GM21737 (cell line): ENCODE results near the gene GPR107.

ENCODE experiments used
- ATAC-seq: cut with Tn5 transposase; IDR thresholded peaks from one replicate; pipeline ENCODE4 v1.9.1; 2021; ENCODE audit warnings: mild to moderate bottlenecking, moderate library complexity; ENCODE audit not compliant: unreplicated experiment

GPR107 gene

DNA sequence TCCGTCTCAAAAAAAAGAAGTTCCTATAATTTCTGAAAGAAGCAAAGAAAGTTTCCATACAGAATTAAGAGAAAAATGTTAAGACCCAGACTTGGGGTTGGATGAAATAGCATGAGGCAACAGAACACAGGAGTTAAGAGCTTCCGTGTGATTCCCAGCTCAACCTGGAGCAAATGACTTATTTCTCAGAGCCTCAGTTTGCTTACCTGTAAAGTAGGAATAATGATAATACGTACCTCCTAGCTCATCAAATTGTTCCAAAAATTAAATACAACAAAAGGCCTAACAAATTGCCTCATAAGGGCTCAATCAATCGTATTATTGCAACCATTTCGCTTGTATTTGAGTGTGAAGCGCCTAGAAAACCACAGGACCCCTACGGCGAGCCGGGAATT is 600 bp upstream of the GPR107 start:
- no peak for ATAC-seq

DNA sequence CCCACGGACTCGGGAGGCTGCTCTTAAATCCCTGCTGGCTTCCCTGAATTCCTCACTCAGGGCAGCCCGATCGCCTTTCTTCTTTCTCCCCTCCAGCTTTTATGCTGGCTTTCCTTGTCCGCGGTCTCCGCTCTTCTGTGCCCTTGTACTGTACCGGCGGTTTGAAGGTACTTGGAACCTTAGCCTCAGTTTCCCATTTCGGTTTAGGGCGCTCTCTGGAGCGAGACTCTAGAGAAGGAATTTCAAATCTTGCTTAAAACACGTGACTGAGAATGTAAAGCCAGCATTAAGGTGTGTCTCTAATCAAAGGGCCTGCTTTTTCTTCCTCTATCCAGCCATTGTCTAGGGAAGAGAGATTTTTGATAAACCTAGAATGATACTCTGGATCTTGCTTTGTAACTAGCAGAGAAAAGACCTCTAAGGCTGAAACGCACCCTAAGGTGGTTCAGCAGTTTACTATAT is 650 bp downstream of the GPR107 start:
- ATAC-seq: no peak

DNA sequence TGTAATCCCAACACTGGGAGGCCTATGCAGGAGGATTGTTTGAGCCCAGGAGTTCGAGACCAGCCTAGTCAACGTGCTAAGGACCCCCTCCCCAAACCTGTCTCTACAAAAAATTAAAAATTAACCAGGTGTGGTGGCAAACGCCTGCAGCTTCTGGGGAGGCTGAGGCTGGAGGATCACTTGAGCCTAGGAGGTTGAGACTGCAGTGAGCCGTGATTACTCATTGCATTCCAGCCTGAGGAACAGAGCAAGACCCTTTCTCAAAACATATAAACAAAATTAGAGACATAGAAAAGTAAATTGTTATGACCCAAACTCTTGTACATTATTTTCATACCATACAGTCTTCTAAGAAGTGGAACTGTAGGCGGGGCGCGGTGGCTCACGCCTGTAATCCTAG is 1.1 kb downstream of the GPR107 start:
- ATAC-seq: no peak

DNA sequence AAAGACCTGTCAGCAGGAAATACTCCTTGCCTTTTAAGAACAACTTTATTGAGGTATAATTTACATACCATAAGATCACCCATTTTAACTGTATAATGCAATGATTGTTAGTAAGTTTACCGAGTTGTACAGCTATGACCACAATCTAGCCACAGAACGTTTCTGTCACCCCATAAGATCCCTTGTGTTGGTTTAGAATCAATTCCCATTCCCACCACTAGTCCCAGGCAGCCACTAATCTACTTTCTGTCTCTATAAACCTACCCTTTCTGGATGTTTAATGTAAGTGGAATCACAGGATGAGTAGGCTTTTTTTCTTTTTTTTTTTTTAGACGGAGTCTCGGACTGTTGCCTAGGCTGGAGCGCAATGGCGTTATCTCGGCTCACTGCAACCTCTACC is 4.4 kb downstream of the GPR107 start:
- no peak for ATAC-seq

DNA sequence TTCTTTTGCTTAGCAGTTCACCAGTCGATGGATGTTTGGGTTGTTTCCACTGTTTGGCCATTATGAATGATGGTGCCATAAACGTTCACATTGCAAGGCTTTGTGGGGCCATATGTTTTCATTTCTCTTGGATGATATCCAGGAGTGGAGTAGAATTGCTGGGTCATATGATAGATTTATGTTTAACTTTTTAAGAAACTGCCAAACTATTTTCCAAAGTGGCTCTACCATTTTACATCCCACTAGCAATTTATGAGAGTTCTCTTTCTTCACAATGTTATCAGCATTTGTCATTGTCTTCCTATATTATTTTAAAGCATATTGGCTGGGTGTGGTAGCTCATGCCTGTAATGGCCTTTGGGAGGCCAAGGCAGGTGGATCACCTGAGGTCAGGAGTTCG is 5.2 kb downstream of the GPR107 start:
- ATAC-seq: no peak

DNA sequence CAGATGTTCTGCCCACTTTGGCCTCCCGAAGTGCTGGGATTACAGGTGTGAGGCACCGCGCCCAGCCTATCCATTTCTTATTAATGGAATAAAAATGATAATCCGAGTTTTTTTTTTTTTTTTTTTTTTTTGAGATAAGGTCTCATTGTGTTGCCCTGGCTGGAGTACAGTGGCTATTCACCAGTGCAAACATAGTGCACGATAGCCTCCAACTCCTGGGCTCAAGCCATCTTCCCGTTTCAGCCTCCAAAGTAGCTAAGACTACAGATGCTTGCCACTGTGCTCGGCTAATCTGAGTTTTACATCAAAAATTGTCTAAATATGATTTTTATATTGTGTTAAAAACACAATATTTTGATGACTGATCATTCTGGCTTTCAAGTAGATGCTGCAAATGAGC is 6.6 kb downstream of the GPR107 start:
- no peak for ATAC-seq

DNA sequence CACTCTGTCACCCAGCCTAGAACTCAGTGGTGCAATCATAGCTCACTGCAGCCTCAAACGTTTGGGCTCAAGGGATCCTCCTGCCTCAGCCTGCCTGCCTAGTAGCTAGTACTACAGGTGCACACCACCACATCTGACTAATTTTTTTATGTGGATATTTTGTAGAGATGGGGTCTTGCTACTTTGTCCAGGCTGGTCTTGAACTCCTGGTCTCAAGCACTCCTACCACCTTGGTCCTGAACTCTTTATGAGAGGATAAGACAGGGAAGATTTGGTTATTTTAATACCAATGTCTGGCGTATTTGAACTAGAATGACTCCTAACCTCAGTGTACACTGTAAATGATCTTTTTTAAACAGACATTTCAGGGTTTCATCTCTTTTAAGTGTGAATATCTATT is 9.0 kb downstream of the GPR107 start:
- ATAC-seq: no peak

DNA sequence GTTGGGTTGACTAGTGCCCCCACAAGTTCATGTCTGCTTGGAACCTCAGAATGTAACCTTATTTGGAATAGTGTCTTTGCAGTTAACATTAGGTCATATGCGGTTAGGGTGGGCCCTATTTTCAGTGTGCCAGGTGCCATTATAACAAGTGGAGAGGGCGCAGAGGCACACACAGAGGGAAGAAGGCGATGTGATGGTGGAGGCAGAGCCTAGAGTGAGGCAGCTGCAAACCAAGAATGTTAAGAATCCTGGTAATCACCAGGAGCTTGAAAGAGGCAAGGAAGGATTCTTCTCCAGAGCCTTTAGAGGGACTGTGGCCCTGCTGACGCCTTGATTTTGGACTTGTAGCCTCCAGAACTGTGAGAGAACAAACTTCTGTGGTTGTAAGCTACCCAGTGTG is 10.9 kb downstream of the GPR107 start:
- ATAC-seq: no peak

DNA sequence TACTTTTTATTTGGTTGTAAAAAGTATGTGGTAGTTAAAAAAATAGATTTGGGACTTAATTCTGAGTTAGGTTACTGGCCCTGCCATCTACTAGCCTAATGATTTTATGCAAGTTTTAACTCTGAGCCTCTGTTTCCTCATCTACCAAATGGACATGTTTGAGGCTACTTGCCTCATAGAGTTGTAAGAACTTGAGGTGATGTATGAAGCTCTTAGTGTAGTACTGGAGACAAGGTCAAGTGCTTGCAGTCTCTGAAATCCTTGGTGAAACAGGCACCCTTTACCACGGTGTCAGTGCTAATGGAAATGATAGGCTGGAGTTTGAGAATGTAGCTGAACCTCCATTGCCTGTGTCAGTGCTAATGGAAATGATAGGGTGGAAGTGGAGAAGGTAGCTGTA is 15.3 kb downstream of the GPR107 start:
- no peak for ATAC-seq

DNA sequence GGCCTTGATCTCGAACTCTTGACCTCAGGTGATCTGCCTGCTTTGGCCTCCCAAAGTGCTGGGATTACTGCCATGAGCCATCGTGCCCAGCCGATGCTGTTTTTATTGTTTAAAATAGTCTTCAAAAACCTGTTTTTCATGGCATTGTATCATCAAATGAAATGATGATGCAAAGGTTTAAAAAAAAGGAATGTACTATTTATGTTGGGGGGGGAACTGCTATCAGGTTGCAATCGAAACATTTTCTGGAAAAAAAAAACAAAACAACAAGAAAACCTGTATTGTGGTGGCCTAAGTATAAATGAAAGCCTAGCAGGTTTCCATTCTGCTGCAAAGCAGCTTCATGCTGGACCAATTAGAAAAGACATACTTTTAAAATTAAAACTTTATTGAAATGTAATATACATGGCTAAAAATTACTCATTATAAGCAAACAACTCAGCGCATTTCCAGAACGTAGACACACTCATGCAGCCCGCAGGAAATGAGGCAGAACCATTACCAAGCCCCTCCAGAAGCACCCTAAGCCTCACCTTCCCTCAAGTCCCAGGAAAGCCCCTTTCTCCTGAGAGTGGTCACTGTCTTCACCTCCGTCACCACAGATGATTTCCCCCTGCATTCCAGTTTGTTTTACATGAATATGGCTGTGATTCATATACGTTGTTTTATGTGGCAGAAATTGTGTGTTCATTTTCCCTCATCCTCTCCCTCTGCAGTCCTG is 19.0 kb downstream of the GPR107 start:
- no peak for ATAC-seq

DNA sequence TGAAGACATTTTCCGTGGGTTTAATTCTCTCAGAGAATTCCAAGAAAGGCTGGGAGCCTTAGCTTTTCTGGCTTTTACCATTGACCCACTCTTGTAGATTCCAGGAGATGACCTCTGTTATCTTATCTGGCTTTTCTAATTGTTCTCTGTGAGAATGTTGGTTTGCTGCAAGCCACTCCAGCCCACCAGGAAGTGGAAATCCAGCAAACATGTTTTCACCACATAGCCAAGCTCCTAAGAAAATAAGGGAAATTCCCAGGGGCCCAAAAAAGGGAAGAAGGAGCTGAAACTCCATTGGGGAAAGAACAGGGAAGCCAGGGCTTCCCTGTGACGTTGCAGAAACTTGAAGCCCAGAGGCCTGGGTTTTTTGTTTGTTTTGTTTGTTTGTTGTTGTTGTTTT is 19.7 kb downstream of the GPR107 start:
- ATAC-seq: no peak

DNA sequence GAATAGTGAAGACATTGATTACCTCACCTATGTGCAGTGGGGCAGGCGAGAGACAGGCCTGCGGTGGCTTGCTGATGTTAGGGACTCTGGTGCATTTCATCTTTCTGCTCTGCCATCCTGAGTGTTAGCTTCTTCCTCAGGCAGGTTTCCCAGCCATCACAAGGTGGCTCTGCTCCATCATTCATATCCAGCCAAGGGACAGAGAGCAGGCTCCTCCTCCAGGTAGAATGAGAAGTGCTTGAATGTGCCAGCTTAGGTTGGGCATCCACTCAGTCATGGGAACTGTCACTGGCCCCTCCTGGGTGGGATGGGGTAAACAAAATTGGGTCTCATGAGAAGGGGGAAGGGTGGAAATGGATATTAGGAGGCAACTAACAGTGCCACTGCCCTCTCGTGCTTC is 24.8 kb downstream of the GPR107 start:
- no peak for ATAC-seq

DNA sequence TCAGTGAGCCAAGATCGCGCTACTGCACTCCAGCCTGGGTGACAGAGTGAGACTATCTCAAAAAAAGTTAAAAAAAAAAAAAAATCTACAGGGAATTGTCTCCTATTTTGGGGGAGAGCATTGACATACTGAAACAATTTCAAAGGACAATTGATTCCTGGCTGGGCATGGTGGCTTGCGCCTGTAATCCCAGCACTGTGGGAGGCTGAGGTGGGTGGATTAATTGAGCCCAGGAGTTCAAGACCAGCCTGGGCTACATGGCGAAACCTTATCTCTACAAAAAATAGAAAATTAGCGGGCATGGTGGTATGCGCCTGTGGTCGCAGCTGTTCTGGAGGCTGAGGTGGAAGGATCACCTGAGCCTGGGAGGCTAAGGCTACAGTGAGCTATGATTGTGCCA is 30.6 kb downstream of the GPR107 start:
- no peak for ATAC-seq

DNA sequence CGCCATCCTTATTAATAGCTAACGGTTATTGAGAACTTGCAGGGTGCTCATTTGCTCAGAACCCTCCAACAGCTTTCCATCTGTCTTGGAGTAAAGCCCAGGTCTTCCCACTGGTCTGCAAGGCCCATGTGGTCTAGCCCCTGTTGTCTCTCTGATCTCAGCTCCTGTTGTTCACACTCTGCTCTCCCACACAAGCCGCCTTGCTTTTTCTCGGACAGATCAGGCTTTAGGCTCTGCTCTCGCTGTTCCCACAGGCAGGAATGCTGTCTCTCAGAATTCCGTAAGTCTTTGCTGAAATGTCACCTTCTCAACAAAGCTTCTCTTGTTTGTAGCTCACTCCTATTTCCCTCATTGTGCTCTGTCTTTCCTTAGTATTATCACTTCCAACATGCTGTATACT is 34.3 kb downstream of the GPR107 start:
- ATAC-seq: no peak

DNA sequence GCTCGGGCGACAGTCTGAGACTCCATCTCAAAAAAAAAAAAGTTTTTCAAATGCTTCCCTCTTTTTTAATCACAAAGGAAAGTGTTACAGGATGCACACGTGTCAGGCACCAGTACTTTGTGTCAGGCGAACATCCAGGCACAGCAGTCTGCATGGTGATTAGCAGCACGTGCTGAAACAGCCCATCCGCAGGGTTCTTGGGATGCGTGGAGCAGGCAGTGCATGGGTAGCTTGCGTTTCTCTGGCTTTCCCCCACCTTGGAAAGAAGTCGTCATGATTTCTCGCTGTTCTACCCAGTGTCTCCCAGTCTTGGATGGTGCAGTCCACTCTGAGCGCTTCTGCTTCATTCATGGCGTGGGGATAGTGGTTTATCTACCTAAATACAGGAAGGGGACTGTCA is 35.4 kb downstream of the GPR107 start:
- ATAC-seq: no peak

DNA sequence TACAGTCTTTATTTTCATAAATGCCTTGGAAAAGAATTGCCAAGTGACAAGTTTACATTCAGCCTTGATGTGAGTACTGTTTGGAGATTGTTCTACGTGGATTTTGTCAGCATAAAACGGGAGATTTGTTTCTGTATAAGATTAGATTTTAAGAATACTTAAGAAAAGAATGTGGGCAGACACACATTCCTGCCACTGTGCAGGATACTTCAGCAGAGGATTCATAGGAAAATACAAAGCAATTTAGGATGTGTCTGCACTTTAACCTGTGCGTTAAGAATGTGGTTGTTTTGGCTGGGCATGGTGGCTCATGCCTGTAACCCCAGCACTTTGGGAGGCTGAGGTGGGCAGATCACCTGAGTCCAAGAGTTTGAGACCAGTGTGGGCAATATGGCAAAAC is 37.2 kb downstream of the GPR107 start:
- ATAC-seq: no peak

DNA sequence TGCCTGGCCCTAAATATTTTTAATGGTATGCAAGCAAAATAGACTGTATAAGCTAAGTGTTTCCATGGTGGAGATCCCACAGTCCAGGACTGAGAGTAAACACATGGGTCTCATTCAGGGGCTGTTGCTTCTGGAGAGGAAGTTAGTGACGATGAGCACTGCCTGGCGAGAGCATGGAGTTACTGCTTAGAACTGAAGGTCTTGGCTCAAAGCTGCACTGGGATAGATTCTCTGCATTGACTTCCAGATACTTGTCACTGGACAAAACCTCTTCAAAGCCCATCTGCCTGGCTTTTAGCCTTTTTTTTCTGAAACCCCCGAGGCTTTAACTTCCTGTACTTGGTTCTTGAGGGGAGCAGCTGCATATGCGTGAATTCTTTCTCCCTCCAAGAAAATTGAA is 39.2 kb downstream of the GPR107 start:
- no peak for ATAC-seq

DNA sequence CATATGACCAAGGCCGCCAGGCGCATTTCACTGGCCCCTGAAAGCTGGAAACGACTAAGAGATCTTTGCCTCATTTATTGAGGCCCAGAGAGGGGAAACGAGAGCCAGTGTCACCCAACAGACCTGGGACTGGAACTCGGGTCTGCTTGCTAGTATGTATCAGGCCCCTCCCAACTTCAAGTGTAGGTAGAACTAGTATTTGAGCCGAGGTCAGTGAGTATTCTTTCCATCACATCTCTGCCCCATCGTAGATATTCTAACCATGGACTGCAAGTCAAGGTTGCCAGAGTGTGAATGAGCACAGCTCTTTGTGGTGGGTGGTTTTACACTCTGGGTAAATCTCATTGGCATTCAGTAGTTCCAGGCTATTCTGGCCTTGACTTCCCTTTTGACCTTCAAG is 42.2 kb downstream of the GPR107 start:
- no peak for ATAC-seq

DNA sequence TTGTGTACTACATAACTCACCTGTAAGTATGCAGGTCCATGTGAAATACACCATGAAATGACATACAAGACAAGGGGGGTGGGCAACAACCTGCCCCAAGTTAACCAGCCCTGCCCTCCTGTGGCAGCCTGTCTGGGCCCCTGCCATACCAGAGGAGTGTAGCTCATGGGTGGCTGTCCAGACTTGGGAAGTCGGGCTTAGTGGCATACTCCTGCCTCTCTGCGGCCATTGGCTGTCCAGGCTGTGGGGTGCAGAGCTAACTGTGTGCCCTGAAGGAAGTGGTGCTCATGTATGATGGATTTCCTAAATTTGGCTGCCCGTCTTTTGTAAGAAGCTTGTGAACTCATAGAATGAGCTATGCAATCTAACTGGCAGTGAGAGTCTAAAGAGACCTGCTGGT is 47.0 kb downstream of the GPR107 start:
- ATAC-seq: no peak

DNA sequence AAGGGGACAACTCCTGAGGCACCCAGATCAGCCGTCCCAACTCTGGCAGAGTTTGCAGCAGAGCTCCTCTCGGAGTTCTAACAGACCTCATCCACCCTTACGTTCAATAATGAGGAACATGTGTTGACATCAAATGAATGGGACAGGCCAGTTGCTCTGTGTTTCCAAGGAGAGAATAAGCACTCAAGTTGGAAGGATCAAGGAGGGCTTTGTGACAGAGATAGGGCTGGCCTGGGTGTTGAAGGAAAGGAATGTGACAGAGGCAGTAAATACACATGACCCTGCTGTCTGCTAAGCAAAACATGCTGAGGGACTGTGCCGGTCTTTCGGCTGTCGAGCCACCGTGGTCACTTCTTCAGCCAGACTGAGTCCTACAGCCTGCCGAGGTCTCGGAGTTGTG is 48.2 kb downstream of the GPR107 start:
- ATAC-seq: no peak

DNA sequence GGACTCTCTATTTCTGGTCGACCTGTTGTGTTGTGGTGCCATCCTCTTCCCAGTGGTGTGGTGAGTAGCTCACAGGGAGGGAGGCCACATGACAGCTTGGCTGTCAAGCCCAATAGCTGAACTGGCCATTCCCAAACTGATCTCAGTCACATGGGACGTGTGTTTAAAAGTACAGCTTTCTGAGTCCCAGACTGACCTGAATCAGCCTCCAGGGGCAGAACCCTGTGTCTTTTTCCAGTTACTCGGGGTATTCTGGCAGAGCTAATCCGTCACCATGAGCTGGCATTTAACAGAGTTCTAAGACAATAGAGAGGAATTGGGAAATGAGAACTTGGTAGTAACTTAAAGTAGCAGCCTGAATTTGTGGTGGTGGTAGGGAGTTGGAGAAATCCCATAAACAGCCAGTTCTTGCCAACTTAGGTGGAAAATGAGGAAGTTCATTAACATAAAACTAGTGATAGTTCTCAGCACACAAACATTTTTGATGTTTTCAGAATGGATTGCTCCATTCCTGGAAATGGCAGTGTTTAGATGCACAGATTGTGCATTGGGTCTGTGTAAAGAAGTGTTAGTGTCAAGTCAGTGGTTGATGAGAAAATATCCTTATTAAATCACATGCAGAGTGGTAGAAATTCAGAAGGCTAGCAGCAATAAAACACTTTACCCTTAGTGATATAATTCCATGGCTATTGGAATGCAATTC is 50.9 kb downstream of the GPR107 start:
- ATAC-seq: no peak

DNA sequence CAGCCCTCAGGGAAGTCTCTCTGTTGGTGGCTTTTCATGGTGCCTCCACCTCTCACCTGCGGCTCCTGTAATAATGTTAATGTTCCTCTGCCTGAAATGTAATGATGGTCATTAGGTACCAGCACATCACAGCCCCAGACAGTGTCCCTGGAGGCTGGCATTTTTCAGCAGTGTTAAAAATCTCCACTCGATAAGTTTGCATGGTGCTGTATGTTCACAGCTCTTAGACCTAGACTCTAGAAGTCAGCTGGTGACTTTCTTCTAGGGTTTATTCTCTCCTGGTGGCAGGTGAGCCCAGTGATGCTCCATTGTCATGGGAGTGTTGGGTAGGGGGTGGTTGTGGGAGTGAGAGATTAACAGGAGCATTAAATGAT is 53.1 kb downstream of the GPR107 start:
- ATAC-seq: no peak
